Body of pancreas (tissue), 4 donors: ENCODE data around the gene SLC66A1. TPM values are rescaled to one million over a fixed set of nuclear protein-coding genes. Genes with fewer than 3 reads are reported as not detected.
"Not testable (repeated sequence)": the region's sequence is repeated elsewhere in the genome, so short reads cannot be mapped to it uniquely, and the experiment has no call there.

Source experiments
- ATAC-seq: fragments of 150-250 bp; one replicate; pipeline ENCODE4 v1.9.1; 2016
- DNase-seq, 4 donors: peaks; one replicate each; pipeline ENCODE4 v3.0.0-alpha.2; 2019
- H3K27ac ChIP-seq, 4 donors: fragments of 200-600 bp; sonication (generic); 1 replicate in 3 of 4; 2 replicates in 1 of 4; pipeline versions ENCODE4 v1.5.1 to v1.6.1; 2016 to 2019; ENCODE audit warnings: mild to moderate bottlenecking in 1 of 4, mixed read lengths in 1 of 4, moderate library complexity in 1 of 4
- H3K27me3 ChIP-seq, 2 donors: fragments of 200-600 bp; sonication (generic); one replicate each; pipeline ENCODE4 v1.6.0; 2016; ENCODE audit warnings: mild to moderate bottlenecking in 1 of 2
- H3K36me3 ChIP-seq, 2 donors: fragments of 200-600 bp; sonication (generic); replicated peaks in 1 of 2; 2 replicates each; pipeline ENCODE4 v1.5.1; 2016; ENCODE audit warnings: low read depth in 2 of 2; ENCODE audit not compliant: insufficient read depth in 1 of 2
- H3K4me1 ChIP-seq: fragments of 200-600 bp; sonication (generic); one replicate; pipeline ENCODE4 v1.6.0; 2016
- H3K4me3 ChIP-seq, 2 donors: fragments of 200-600 bp; sonication (generic); 1 replicate in 1 of 2; 2 replicates in 1 of 2; pipeline ENCODE4 v1.5.1; 2016 to 2019
- H3K9me3 ChIP-seq, 3 donors: fragments of 200-600 bp; sonication (generic); 1 replicate in 2 of 3; 2 replicates in 1 of 3; pipeline ENCODE4 v1.5.1; 2016
- CTCF ChIP-seq, 7 experiments: fragments of 450-650 bp in 4 of 7; fragments of 200-600 bp in 3 of 7; sonication (generic) in 3 of 7; IDR thresholded peaks; one replicate each; pipeline ENCODE4 v1.5.1; 2016 to 2019; ENCODE audit warnings: antibody characterized with exemption in 7 of 7
- POLR2A ChIP-seq, 3 donors: fragments of 450-650 bp; IDR thresholded peaks; one replicate each; pipeline ENCODE4 v1.6.1; 2016; ENCODE audit warnings: antibody characterized with exemption in 3 of 3, mild to moderate bottlenecking in 2 of 3
- WGBS, 2 donors: methylation state at CpG; one replicate each; pipeline ENCODE4 v1.1.5; 2017; 5-methylcytosine and 5-hydroxymethylcytosine counted together
- intact Hi-C: fragments of 100-400 bp; cut with DNase I; formaldehyde crosslinking; loops from one replicate; pipeline ENCODE4 v1.15.1; 2023
- total RNA-seq, 2 donors: library from RNA; depleted of rRNA; stranded (reverse); fragments of >200 nt; gene quantifications; one replicate each; pipeline ENCODE4 v1.1.0, GENCODE V29; 2016

Gene SLC66A1
- total RNA-seq, 2 donors from 2014 or later, result 9.6 to 23.4 TPM

- Histone ChIP-seq H3K27ac (peak overlapping the region in 1 of 4 donors; percentile 12), H3K36me3 (no peaks in the 10 kb centered on the region), H3K4me3 (no peak overlapping the region), H3K27me3 (no peaks in the 10 kb centered on the region), H3K4me1 (peaks cover 50% of the 10 kb centered on the region), H3K9me3 (no peaks in the 10 kb centered on the region)
- no peak for DNase-seq
- TF ChIP-seq CTCF (IDR thresholded peaks at IDR 0.05) (no peak), POLR2A (IDR thresholded peaks at IDR 0.05) (no peak)
- ATAC-seq, result no peak
- intact Hi-C loops, result no loop called here
Observed at GRCh38 chr1:19272064-19272463, 40.1 kb upstream of the SLC66A1 start.

GRCh38 chr1:19273106-19273843 lies 38.9 kb upstream of the SLC66A1 start:
- Histone ChIP-seq H3K27ac (peak overlapping the region in 3 of 4 donors; percentile 5 to 39 (median 21)), H3K4me1 (peaks cover 50% of the 10 kb centered on the region), H3K4me3 (no peak overlapping the region), H3K27me3 (no peaks in the 10 kb centered on the region), H3K36me3 (no peaks in the 10 kb centered on the region), H3K9me3 (no peaks in the 10 kb centered on the region)
- 75 to 77% methylated on average over 22 of the region's 22 CpGs for WGBS, 2 donors
- DNase-seq, result peak in 2 of 4 donors; percentile 45 to 54
- TF ChIP-seq CTCF (IDR thresholded peaks at IDR 0.05) (no peak), POLR2A (IDR thresholded peaks at IDR 0.05) (no peak)
- ATAC-seq, result no peak
- intact Hi-C loops, result no loop called here

GRCh38 chr1:19273844-19274531 lies 38.1 kb upstream of the SLC66A1 start:
- H3K4me3 ChIP-seq, H3K9me3 ChIP-seq, H3K36me3 ChIP-seq, intact Hi-C loops, H3K27me3 ChIP-seq, DNase-seq: not testable (repeated sequence)
- peak; percentile 43 for ATAC-seq
- Histone ChIP-seq H3K4me1 (peaks cover 45% of the 10 kb centered on the region), H3K27ac (peak overlapping the region in 1 of 4 donors; percentile 5)
- 57 to 85% methylated on average over 16 to 37 of the region's 66 CpGs for WGBS, 2 donors

- Histone ChIP-seq H3K4me3 (no peak overlapping the region), H3K27me3 (no peaks in the 10 kb centered on the region), H3K4me1 (peaks cover 38% of the 10 kb centered on the region), H3K9me3 (no peaks in the 10 kb centered on the region), H3K27ac (no peak overlapping the region), H3K36me3 (no peaks in the 10 kb centered on the region)
- WGBS, 2 donors, result 87 to 97% methylated on average over 5 of the region's 5 CpGs
- intact Hi-C loops, result no loop called here
- ATAC-seq (no peak), DNase-seq (no peak)
- TF ChIP-seq CTCF (IDR thresholded peaks at IDR 0.05) (no peak), POLR2A (IDR thresholded peaks at IDR 0.05) (no peak)
Observed at GRCh38 chr1:19274636-19275035, 37.5 kb upstream of the SLC66A1 start.

GRCh38 chr1:19283891-19284290 lies 28.2 kb upstream of the SLC66A1 start:
- Histone ChIP-seq H3K4me1 (peaks cover 35% of the 10 kb centered on the region), H3K36me3 (peaks cover 0 to 2% of the 10 kb centered on the region in 2 donors), H3K27ac (peak overlapping the region in 1 of 4 donors; percentile 80), H3K4me3 (no peak overlapping the region), H3K9me3 (no peaks in the 10 kb centered on the region), H3K27me3 (no peaks in the 10 kb centered on the region)
- intact Hi-C loops, result no loop called here
- ATAC-seq, result no peak
- TF ChIP-seq POLR2A (IDR thresholded peaks at IDR 0.05) (no peak), CTCF (IDR thresholded peaks at IDR 0.05) (no peak)
- no peak for DNase-seq
- WGBS, 2 donors, result 89 to 100% methylated on average over 7 to 9 of the region's 9 CpGs
